AG09309 (cell line): ENCODE measurements around the gene MYBPC2.

Source experiments
- DNase-seq: peaks from one replicate; pipeline ENCODE4 v3.0.0-alpha.2; 2010; ENCODE audit warnings: low read depth
- H3K4me3 ChIP-seq: 2 replicates; pipeline ENCODE4 v1.5.1; 2011; ENCODE audit warnings: mild to moderate bottlenecking, low read depth, low read length, moderate library complexity; ENCODE audit not compliant: control insufficient read depth
- CTCF ChIP-seq: IDR thresholded peaks from 2 replicates; pipeline ENCODE4 v1.5.1; 2011; ENCODE audit warnings: mild to moderate bottlenecking, low read depth, low read length, inconsistent platforms; ENCODE audit not compliant: insufficient read depth, control insufficient read depth; ENCODE audit errors: missing control alignments

The MYBPC2 gene

GRCh38 chr19:50481351-50482149 lies 48.9 kb downstream of the MYBPC2 start:
- no peak for DNase-seq
- H3K4me3 ChIP-seq, result no peak overlapping the region
- TF ChIP-seq CTCF, result no peak

- no peak for TF ChIP-seq CTCF
- H3K4me3 ChIP-seq, result no peak overlapping the region
- no peak for DNase-seq
Observed at GRCh38 chr19:50482271-50482855, 49.7 kb downstream of the MYBPC2 start.

GRCh38 chr19:50482916-50483315 lies 50.2 kb downstream of the MYBPC2 start:
- DNase-seq, result no peak
- no peak overlapping the region for H3K4me3 ChIP-seq
- no peak for TF ChIP-seq CTCF

- H3K4me3 ChIP-seq, result no peak overlapping the region
- no peak for TF ChIP-seq CTCF
- no peak for DNase-seq
Observed at GRCh38 chr19:50485284-50485955, 52.7 kb downstream of the MYBPC2 start.

- TF ChIP-seq CTCF, result peak; percentile 46
- H3K4me3 ChIP-seq, result no peak overlapping the region
- no peak for DNase-seq
Observed at GRCh38 chr19:50486823-50487515, 54.3 kb downstream of the MYBPC2 start.

- no peak for TF ChIP-seq CTCF
- no peak for DNase-seq
- H3K4me3 ChIP-seq, result no peak overlapping the region
Observed at GRCh38 chr19:50488389-50489194, 55.9 kb downstream of the MYBPC2 start.
